Immature natural killer cell (primary cell): ENCODE results near the gene NECTIN4. TPM values are rescaled to one million over a fixed set of nuclear protein-coding genes. Genes with fewer than 3 reads are reported as not detected.
A peak's percentile ranks its signal among the peaks of the same experiment; 100 is the strongest.

Source experiments
- DNase-seq, 3 donors: peaks; one replicate each; pipeline ENCODE4 v3.0.0; 2022; ENCODE audit warnings: mixed read lengths in 1 of 3
- H3K27ac Mint-ChIP-seq, 6 donors: one replicate each; pipeline ENCODE4 v1.8.0; 2020; ENCODE audit warnings: mixed read lengths in 6 of 6, mild to moderate bottlenecking in 5 of 6, inconsistent platforms in 4 of 6, moderate library complexity in 3 of 6
- H3K27me3 Mint-ChIP-seq, 3 donors: one replicate each; pipeline ENCODE4 v1.8.0; 2020 to 2021; ENCODE audit warnings: low read depth in 3 of 3, mild to moderate bottlenecking in 3 of 3, mixed read lengths in 3 of 3, moderate library complexity in 3 of 3, inconsistent platforms in 1 of 3
- H3K36me3 Mint-ChIP-seq, 3 donors: one replicate each; pipeline ENCODE4 v1.8.0; 2020; ENCODE audit warnings: mixed read lengths in 3 of 3, inconsistent platforms in 2 of 3, mild to moderate bottlenecking in 2 of 3
- H3K4me1 Mint-ChIP-seq, 2 donors: one replicate each; pipeline ENCODE4 v1.8.0; 2020; ENCODE audit warnings: inconsistent platforms in 2 of 2, mild to moderate bottlenecking in 2 of 2, mixed read lengths in 2 of 2, moderate library complexity in 1 of 2
- H3K4me3 Mint-ChIP-seq, 5 donors: one replicate each; pipeline ENCODE4 v1.8.0; 2020; ENCODE audit warnings: mild to moderate bottlenecking in 5 of 5, mixed read lengths in 5 of 5, inconsistent platforms in 3 of 5, moderate library complexity in 3 of 5
- H3K9me3 Mint-ChIP-seq, 6 donors: one replicate each; pipeline ENCODE4 v1.8.0; 2020; ENCODE audit warnings: mild to moderate bottlenecking in 6 of 6, mixed read lengths in 6 of 6, inconsistent platforms in 4 of 6, moderate library complexity in 3 of 6
- polyA plus RNA-seq, 3 donors: library from polyadenylated mRNA; unstranded; fragments of 300-500 nt; fragmentation: Illumina TruSeq; gene quantifications; one replicate each; pipeline ENCODE4 v1.2.3, GENCODE V29; 2021

The NECTIN4 gene
- polyA plus RNA-seq, 3 donors from 2014 or later, result not detected

- no peak overlapping the region for H3K4me3 Mint-ChIP-seq
- peaks cover 24 to 53% (median 29%) of the 10 kb centered on the region in 3 donors for H3K36me3 Mint-ChIP-seq
- no peaks in the 10 kb centered on the region for H3K9me3 Mint-ChIP-seq
- H3K4me1 Mint-ChIP-seq, result peaks cover 39 to 42% of the 10 kb centered on the region in 2 donors
- peak overlapping the region in 4 of 6 donors; percentile 11 to 45 (median 32) for H3K27ac Mint-ChIP-seq
- peaks cover under 1 to 5% (median 2%) of the 10 kb centered on the region in 3 donors for H3K27me3 Mint-ChIP-seq
- no peak for DNase-seq
These were observed 35.1 kb downstream of the NECTIN4 start for GRCh38 chr1:161054232-161054631.

DNA sequence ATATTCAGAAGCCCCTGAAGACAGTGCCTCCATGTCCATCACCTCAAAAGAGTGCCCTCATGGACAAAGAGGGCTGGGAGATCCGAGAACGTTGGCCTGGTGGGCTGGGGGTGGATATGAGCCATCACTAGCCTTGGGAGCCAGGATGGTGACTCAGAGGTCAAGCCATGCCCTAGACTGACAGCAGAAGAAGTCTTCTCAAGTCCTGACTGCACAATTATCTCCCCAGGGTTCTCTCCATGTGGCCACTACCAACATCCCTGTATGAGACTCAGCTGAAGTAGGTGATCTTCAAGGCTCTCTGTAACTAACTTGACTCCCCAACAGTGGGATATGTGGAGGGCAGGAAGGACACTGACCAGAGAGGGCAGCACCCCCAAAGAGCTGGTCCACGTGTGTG lies 36.5 kb downstream of the NECTIN4 start:
- Mint-ChIP-seq H3K4me3 (no peak overlapping the region), H3K27ac (peak overlapping the region in 5 of 6 donors; percentile 46 to 90 (median 67)), H3K36me3 (peaks cover 31 to 57% (median 34%) of the 10 kb centered on the region in 3 donors), H3K9me3 (no peaks in the 10 kb centered on the region), H3K4me1 (peaks cover 42 to 46% of the 10 kb centered on the region in 2 donors), H3K27me3 (peaks cover 2 to 5% (median 4%) of the 10 kb centered on the region in 3 donors)
- DNase-seq, result no peak

DNA sequence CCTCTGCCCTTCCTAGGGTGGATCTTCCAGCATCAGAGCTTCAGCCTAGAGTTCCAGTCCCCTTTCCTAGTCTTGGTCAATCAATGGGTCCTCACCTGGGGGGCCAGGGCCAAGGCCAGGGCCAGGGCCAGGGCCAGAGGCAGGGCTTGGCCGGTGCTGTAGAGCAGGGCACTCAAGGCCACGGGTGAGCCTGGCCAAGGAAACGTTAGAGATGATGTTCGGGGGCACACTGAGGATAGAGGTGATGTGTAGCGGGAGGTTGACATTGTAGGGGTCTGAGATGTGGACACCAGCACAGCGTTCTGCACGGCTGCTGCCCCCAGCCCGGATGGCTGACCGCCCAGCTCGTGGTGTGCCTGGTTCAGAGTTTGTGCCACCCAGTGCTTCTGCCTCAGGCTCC lies 38.1 kb downstream of the NECTIN4 start:
- DNase-seq, result no peak
- H3K36me3 Mint-ChIP-seq, result peaks cover 24 to 52% (median 26%) of the 10 kb centered on the region in 3 donors
- no peaks in the 10 kb centered on the region for H3K9me3 Mint-ChIP-seq
- no peak overlapping the region for H3K4me3 Mint-ChIP-seq
- peaks cover 40 to 47% of the 10 kb centered on the region in 2 donors for H3K4me1 Mint-ChIP-seq
- H3K27ac Mint-ChIP-seq, result peak overlapping the region in 3 of 6 donors; percentile 3 to 78 (median 39)
- H3K27me3 Mint-ChIP-seq, result peaks cover 2 to 8% (median 4%) of the 10 kb centered on the region in 3 donors

GRCh38 chr1:161048949-161049722 lies 40.2 kb downstream of the NECTIN4 start:
- no peak overlapping the region for H3K4me3 Mint-ChIP-seq

DNA sequence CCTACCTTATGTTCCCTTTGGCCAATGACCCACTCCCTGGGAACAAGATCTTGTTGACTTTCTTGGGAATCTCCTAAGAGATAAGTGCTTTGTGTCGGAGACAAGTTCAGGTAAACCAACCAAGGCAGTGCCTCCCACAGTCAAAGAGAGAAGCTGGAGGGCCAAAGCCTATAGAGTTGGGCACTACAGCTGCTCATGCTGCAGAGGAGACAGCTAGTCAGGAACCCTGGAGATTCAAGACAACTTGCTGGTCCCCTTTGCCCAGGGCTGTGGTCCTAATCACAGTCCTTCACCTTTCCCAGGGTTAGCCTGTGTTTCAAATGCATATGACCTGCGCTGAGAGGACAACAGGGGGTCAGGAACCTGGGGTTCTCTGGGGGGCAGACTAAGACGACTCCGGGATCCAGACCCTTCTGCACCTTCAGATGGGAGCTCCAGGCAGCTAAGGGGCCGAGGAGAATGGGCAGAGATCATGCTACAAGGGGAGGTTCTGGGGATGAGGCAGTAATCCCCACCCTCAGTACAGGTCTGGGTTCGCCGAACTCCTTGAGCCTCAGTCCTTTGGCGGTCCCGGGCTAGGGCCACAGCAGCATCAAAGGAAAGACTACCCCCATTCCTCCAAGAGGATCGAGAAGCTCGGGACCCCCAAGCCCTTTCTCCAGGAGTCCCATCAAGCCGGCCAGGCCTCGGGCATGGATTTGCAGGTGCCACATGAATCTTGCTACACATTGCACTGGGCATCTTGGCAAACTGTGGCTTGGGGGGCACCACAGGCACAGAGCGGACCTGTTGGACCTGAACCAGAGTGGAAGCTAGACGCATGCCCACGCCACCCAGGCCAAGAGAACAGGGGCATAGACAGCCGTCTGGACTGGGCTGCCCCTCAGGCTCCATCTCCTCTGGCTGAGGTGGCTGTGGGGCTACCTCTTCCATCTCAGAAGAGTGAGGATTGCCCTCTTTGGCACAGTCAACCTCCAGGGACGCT lies 41.6 kb downstream of the NECTIN4 start:
- Mint-ChIP-seq H3K4me3 (peak overlapping the region in 4 of 5 donors; percentile 10 to 92 (median 24)), H3K36me3 (peaks cover 14 to 44% (median 19%) of the 10 kb centered on the region in 3 donors), H3K4me1 (peaks cover 50 to 59% of the 10 kb centered on the region in 2 donors), H3K27me3 (peaks cover 5 to 16% (median 10%) of the 10 kb centered on the region in 3 donors), H3K27ac (peak overlapping the region; percentile 98 to 99 (median 98)), H3K9me3 (no peaks in the 10 kb centered on the region)
- DNase-seq, result no peak

More at GRCh38 chr1:161048949-161049722, 40.2 kb downstream of the NECTIN4 start:
- no peaks in the 10 kb centered on the region for H3K9me3 Mint-ChIP-seq
- DNase-seq, result no peak
- peaks cover 7 to 16% (median 10%) of the 10 kb centered on the region in 3 donors for H3K27me3 Mint-ChIP-seq
- H3K27ac Mint-ChIP-seq, result peak overlapping the region; percentile 73 to 88 (median 86)
- H3K4me1 Mint-ChIP-seq, result peaks cover 48 to 58% of the 10 kb centered on the region in 2 donors
- H3K36me3 Mint-ChIP-seq, result peaks cover 20 to 49% (median 21%) of the 10 kb centered on the region in 3 donors

- DNase-seq, result no peak
- peak overlapping the region; percentile 98 to 99 (median 98) for H3K27ac Mint-ChIP-seq
- peaks cover 5 to 16% (median 10%) of the 10 kb centered on the region in 3 donors for H3K27me3 Mint-ChIP-seq
- peaks cover 10 to 43% (median 14%) of the 10 kb centered on the region in 3 donors for H3K36me3 Mint-ChIP-seq
- peaks cover 45 to 58% of the 10 kb centered on the region in 2 donors for H3K4me1 Mint-ChIP-seq
- H3K4me3 Mint-ChIP-seq, result peak overlapping the region; percentile 89 to 97 (median 92)
- H3K9me3 Mint-ChIP-seq, result no peaks in the 10 kb centered on the region
These were observed 42.6 kb downstream of the NECTIN4 start for GRCh38 chr1:161046605-161047228.

- Mint-ChIP-seq H3K27me3 (peaks cover 5 to 16% (median 10%) of the 10 kb centered on the region in 3 donors), H3K4me3 (peak within 1 kb of the TSS; percentile 89 to 97 (median 92)), H3K36me3 (peaks cover 10 to 39% (median 13%) of the 10 kb centered on the region in 3 donors), H3K27ac (peak within 1 kb of the TSS; percentile 98 to 99 (median 98)), H3K4me1 (peaks cover 50 to 59% of the 10 kb centered on the region in 2 donors), H3K9me3 (no peaks in the 10 kb centered on the region)
- peak; percentile 94 to 95 (median 94) for DNase-seq
These were observed 43.4 kb downstream of the NECTIN4 start, which contains the start of gene USF1 for GRCh38 chr1:161045736-161046604. USF1 (minus strand) TSS chr1:161045977; CDS start chr1:161043275, 2,702 bp downstream.

DNA sequence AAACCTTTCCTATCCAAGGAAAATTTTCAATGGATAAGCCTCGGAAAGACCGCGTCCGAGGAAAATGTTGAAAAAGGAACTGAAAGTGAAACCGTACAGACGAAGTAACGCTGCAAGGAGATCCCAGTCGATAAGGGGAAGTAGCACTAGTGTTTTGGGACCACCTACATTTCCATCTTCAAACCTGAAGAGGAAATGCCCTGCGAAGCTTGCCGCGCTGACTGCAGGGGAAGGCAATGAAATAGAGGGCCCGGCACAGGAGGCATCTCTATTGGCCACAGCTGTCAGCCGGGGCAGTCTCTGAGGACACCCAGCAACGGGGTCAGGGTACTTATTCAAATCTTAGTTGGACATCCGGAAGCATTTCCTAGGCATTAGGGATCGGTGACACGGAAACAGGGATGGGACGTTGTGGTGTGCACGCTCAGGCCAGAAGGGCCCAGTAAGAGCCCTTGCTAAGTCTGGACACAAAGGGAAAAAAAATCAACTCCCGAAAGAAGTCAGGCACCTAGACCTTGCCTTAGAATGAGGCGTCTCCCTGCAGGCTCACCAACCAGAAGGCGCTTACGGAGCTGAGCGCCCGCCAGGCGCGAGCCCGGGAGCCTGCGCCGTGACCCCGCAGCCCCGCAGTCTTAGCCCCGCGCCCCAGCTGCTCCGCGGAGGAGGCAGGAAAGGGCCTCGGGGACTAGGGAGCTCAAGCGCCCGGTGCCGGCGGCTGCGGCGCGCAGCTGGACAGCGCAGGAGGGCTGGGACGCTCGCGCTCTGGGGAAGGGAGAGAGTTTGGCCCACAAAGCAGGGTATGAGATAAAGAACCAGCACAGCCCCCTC lies 44.2 kb downstream of the NECTIN4 start:
- peaks cover 10 to 39% (median 15%) of the 10 kb centered on the region in 3 donors for H3K36me3 Mint-ChIP-seq
- H3K4me3 Mint-ChIP-seq, result peak overlapping the region; percentile 89 to 97 (median 92)
- H3K27ac Mint-ChIP-seq, result peak overlapping the region; percentile 98 to 99 (median 98)
- peaks cover 50 to 60% of the 10 kb centered on the region in 2 donors for H3K4me1 Mint-ChIP-seq
- DNase-seq, result peak; percentile 69 to 72 (median 69)
- no peaks in the 10 kb centered on the region for H3K9me3 Mint-ChIP-seq
- peaks cover 5 to 16% (median 10%) of the 10 kb centered on the region in 3 donors for H3K27me3 Mint-ChIP-seq

DNA sequence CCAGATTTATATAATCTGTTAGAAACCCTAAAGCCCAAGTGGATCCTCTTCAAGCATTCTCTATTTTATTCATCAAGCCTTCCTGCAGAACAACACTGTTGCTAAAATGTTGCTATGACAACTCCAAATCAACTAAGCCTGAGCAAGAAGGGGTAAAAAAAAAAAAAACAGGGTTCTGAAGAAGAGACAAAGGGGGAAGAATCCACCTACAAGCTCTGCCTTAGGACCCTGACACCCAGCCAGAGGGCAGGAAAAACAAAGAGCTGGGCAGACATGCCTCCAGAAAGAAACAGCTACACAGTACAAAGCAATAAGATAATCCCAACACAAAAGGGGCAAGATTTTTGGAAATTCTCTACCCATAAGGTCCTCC lies 44.8 kb downstream of the NECTIN4 start:
- Mint-ChIP-seq H3K27ac (peak overlapping the region; percentile 96 to 99 (median 98)), H3K36me3 (peaks cover 10 to 40% (median 21%) of the 10 kb centered on the region in 3 donors), H3K27me3 (peaks cover 5 to 16% (median 10%) of the 10 kb centered on the region in 3 donors), H3K4me3 (peak overlapping the region; percentile 89 to 97 (median 92)), H3K4me1 (peaks cover 54 to 66% of the 10 kb centered on the region in 2 donors), H3K9me3 (no peaks in the 10 kb centered on the region)
- DNase-seq, result no peak

GRCh38 chr1:161039546-161039945 lies 49.8 kb downstream of the NECTIN4 start:
- no peak for DNase-seq
- Mint-ChIP-seq H3K4me3 (peak overlapping the region; percentile 81 to 94 (median 91)), H3K36me3 (peaks cover 3 to 25% (median 15%) of the 10 kb centered on the region in 3 donors), H3K27ac (peak overlapping the region; percentile 74 to 95 (median 86)), H3K4me1 (peaks cover 49 to 51% of the 10 kb centered on the region in 2 donors), H3K27me3 (peaks cover 3 to 6% (median 5%) of the 10 kb centered on the region in 3 donors), H3K9me3 (no peaks in the 10 kb centered on the region)

GRCh38 chr1:161039154-161039545 lies 50.2 kb downstream of the NECTIN4 start:
- Mint-ChIP-seq H3K9me3 (no peaks in the 10 kb centered on the region), H3K36me3 (peaks cover 3 to 25% (median 15%) of the 10 kb centered on the region in 3 donors), H3K4me1 (peaks cover 45 to 47% of the 10 kb centered on the region in 2 donors), H3K27me3 (peaks cover 3 to 6% (median 5%) of the 10 kb centered on the region in 3 donors), H3K27ac (peak overlapping the region; percentile 85 to 97 (median 96)), H3K4me3 (peak overlapping the region; percentile 91 to 94 (median 92))
- no peak for DNase-seq
